ENCODE results near the gene PCGF1. TPM values are rescaled to one million over a fixed set of nuclear protein-coding genes. Genes with fewer than 3 reads are reported as not detected.

PCGF1 gene
- total and polyA plus RNA-seq, 2 of the 13 experiments (the other 11 are each of a cell fraction or from before 2014, with no cell fraction given): 20.4 to 22.6 TPM

GRCh38 chr2:74457549-74458131 is 49.9 kb downstream of the PCGF1 start (continued):
- TF ChIP-seq ZNF563 (CRISPR knock-in tag; IDR thresholded peaks at IDR 0.05) (peak; percentile 91), MYPOP (CRISPR knock-in tag; IDR thresholded peaks at IDR 0.05) (peak; percentile 74; the same call in 1 of the 2 replicates), IRF1 (CRISPR knock-in tag; IDR thresholded peaks at IDR 0.05; ENCODE audit: low read depth) (no peak), ZNF709 (CRISPR knock-in tag; IDR thresholded peaks at IDR 0.05) (peak; percentile 96), TSC22D2 (CRISPR knock-in tag; IDR thresholded peaks at IDR 0.05; ENCODE audit: borderline replicate concordance) (no peak; the same call in 1 of the 2 replicates), ZNF557 (CRISPR knock-in tag; IDR thresholded peaks at IDR 0.05) (no peak), ZNF772 (CRISPR knock-in tag; IDR thresholded peaks at IDR 0.05) (no peak; the same call in 1 of the 2 replicates), ZNF414 (CRISPR knock-in tag; IDR thresholded peaks at IDR 0.05) (peak; percentile 65; the same call in 1 of the 2 replicates), SP1 (IDR thresholded peaks at IDR 0.05) (no peak), SP1 (CRISPR knock-in tag; IDR thresholded peaks at IDR 0.05) (peak; percentile 77), ZNF33B (CRISPR knock-in tag; IDR thresholded peaks at IDR 0.05) (0 out of 2 replicates have a peak, but pooled peaks have one; percentile 23), FUBP1 (CRISPR knock-in tag; IDR thresholded peaks at IDR 0.05; ENCODE audit: borderline replicate concordance) (no peak), ZNF580 (CRISPR knock-in tag; IDR thresholded peaks at IDR 0.05; ENCODE audit: borderline replicate concordance, low read depth) (peak; percentile 66; the same call in 1 of the 2 replicates), ZBTB20 (CRISPR knock-in tag; IDR thresholded peaks at IDR 0.05; ENCODE audit: borderline replicate concordance, low read depth) (peak; percentile 81; the same call in 1 of the 2 replicates), ATF7 (IDR thresholded peaks at IDR 0.05) (no peak), ATF7 (CRISPR knock-in tag; IDR thresholded peaks at IDR 0.05) (peak; percentile 58), ZNF720 (CRISPR knock-in tag; IDR thresholded peaks at IDR 0.05) (peak; percentile 21; the same call in 1 of the 2 replicates), MYNN (CRISPR knock-in tag; IDR thresholded peaks at IDR 0.05; ENCODE audit: low read depth) (no peak; the same call in 1 of the 2 replicates), TFE3 (CRISPR knock-in tag; IDR thresholded peaks at IDR 0.05) (no peak), SKI (IDR thresholded peaks at IDR 0.05; ENCODE audit: partially characterized antibody) (peak; percentile 8), TFDP2 (CRISPR knock-in tag; IDR thresholded peaks at IDR 0.05) (peak; percentile 55; the same call in 1 of the 2 replicates), FOXO1 (CRISPR knock-in tag; IDR thresholded peaks at IDR 0.05) (0 out of 2 replicates have a peak, but pooled peaks have one; percentile 13)
